CD14-positive monocyte (primary cell): ENCODE results near the gene KAT2B. TPM values are rescaled to one million over a fixed set of nuclear protein-coding genes. Genes with fewer than 3 reads are reported as not detected.

ENCODE experiments used
- DNase-seq, 3 donors: peaks; one replicate each; pipeline ENCODE4 v3.0.0-alpha.2; 2011 to 2022
- H2AFZ ChIP-seq: 2 replicates; pipeline ENCODE4 v1.6.0; 2012; ENCODE audit warnings: mild to moderate bottlenecking, low read depth, low read length, inconsistent platforms; ENCODE audit not compliant: insufficient read depth, poor library complexity, severe bottlenecking
- H3K27ac ChIP-seq, 2 donors: 1 replicate in 1 of 2; 2 replicates in 1 of 2; pipeline ENCODE4 v1.5.1; 2012 to 2013; ENCODE audit warnings: low read length in 2 of 2, control low read depth in 1 of 2, inconsistent platforms in 1 of 2, low read depth in 1 of 2, mild to moderate bottlenecking in 1 of 2
- H3K27me3 ChIP-seq, 2 donors: one replicate each; pipeline versions ENCODE4 v1.6.0 to v1.6.1; 2011 to 2013; ENCODE audit warnings: low read length in 2 of 2; ENCODE audit not compliant: control insufficient read depth in 2 of 2, insufficient read depth in 2 of 2
- H3K36me3 ChIP-seq, 2 donors: replicated peaks in 1 of 2; 1 replicate in 1 of 2; 2 replicates in 1 of 2; pipeline versions ENCODE4 v1.5.1 to v1.6.1; 2012 to 2013; ENCODE audit warnings: low read length in 2 of 2, control low read depth in 1 of 2, inconsistent platforms in 1 of 2, mild to moderate bottlenecking in 1 of 2; ENCODE audit not compliant: insufficient read depth in 2 of 2, control insufficient read depth in 1 of 2
- H3K4me1 ChIP-seq, 2 donors: 1 replicate in 1 of 2; 2 replicates in 1 of 2; pipeline versions ENCODE4 v1.5.1 to v1.6.1; 2012 to 2013; ENCODE audit warnings: low read length in 2 of 2, control low read depth in 1 of 2, inconsistent platforms in 1 of 2, mild to moderate bottlenecking in 1 of 2, moderate library complexity in 1 of 2; ENCODE audit not compliant: insufficient read depth in 2 of 2, control insufficient read depth in 1 of 2
- H3K4me2 ChIP-seq: replicated peaks from 2 replicates; pipeline ENCODE3; 2012; ENCODE audit warnings: low read length, moderate library complexity, mild to moderate bottlenecking; ENCODE audit not compliant: poor library complexity, severe bottlenecking; ENCODE audit errors: extremely low read depth
- H3K4me3 ChIP-seq, 3 experiments: fragments of 200-600 bp in 1 of 3; sonication (generic) in 1 of 3; replicated peaks in 1 of 3; 1 replicate in 2 of 3; 2 replicates in 1 of 3; pipeline ENCODE4 v1.5.1; 2011 to 2013; ENCODE audit warnings: low read length in 3 of 3, mild to moderate bottlenecking in 3 of 3, control low read depth in 2 of 3, low read depth in 2 of 3, inconsistent platforms in 1 of 3, moderate library complexity in 1 of 3
- H3K79me2 ChIP-seq: 2 replicates; pipeline ENCODE4 v1.6.0; 2012; ENCODE audit warnings: mild to moderate bottlenecking, control low read depth, inconsistent platforms, low read length, moderate library complexity; ENCODE audit not compliant: insufficient read depth
- H3K9ac ChIP-seq: 2 replicates; pipeline ENCODE4 v1.6.0; 2017; ENCODE audit warnings: low read length, mild to moderate bottlenecking; ENCODE audit not compliant: insufficient read depth, poor library complexity, severe bottlenecking
- H3K9me3 ChIP-seq, 2 donors: replicated peaks in 1 of 2; 1 replicate in 1 of 2; 2 replicates in 1 of 2; pipeline versions ENCODE4 v1.5.1 to v1.6.1; 2012 to 2013; ENCODE audit warnings: low read length in 2 of 2, control low read depth in 1 of 2; ENCODE audit not compliant: control insufficient read depth in 1 of 2, insufficient read depth in 1 of 2
- H4K20me1 ChIP-seq: 2 replicates; pipeline ENCODE4 v1.6.0; 2012; ENCODE audit warnings: mild to moderate bottlenecking, low read length, control low read depth, moderate library complexity; ENCODE audit not compliant: insufficient read depth
- H3K27ac Mint-ChIP-seq, 7 donors: one replicate each; pipeline ENCODE4 v1.8.0; 2020; ENCODE audit warnings: mild to moderate bottlenecking in 7 of 7, mixed read lengths in 7 of 7, moderate library complexity in 6 of 7, inconsistent platforms in 2 of 7
- H3K27me3 Mint-ChIP-seq, 3 donors: one replicate each; pipeline ENCODE4 v1.8.0; 2021 to 2022; ENCODE audit warnings: low read depth in 3 of 3, mild to moderate bottlenecking in 3 of 3, mixed read lengths in 3 of 3, moderate library complexity in 3 of 3, inconsistent platforms in 1 of 3
- H3K36me3 Mint-ChIP-seq, 2 donors: one replicate each; pipeline ENCODE4 v1.8.0; 2020; ENCODE audit warnings: mixed read lengths in 2 of 2, inconsistent platforms in 1 of 2, mild to moderate bottlenecking in 1 of 2
- H3K4me1 Mint-ChIP-seq: one replicate; pipeline ENCODE4 v1.8.0; 2020; ENCODE audit warnings: mild to moderate bottlenecking, mixed read lengths
- H3K4me3 Mint-ChIP-seq, 2 donors: one replicate each; pipeline ENCODE4 v1.8.0; 2020; ENCODE audit warnings: mild to moderate bottlenecking in 2 of 2, mixed read lengths in 2 of 2, moderate library complexity in 1 of 2
- H3K9me3 Mint-ChIP-seq, 7 donors: one replicate each; pipeline ENCODE4 v1.8.0; 2020 to 2022; ENCODE audit warnings: mixed read lengths in 7 of 7, mild to moderate bottlenecking in 6 of 7, moderate library complexity in 6 of 7, inconsistent platforms in 2 of 7
- WGBS: methylation state at CpG from one replicate; pipeline ENCODE4 v1.1.5; 2013; ENCODE audit warnings: missing lambda C conversion rate; ENCODE audit not compliant: insufficient coverage; 5-methylcytosine and 5-hydroxymethylcytosine counted together
- intact Hi-C, 2 donors: fragments of 100-400 bp; cut with micrococcal nuclease; formaldehyde crosslinking; loops; one replicate each; pipeline versions ENCODE4 v1.15.0 to v1.15.1; 2023
- polyA plus RNA-seq, 3 donors: library from polyadenylated mRNA; depleted of rRNA in 1 of 3; unstranded in 2 of 3; stranded (reverse) in 1 of 3; fragments of 300-500 nt in 2 of 3; fragments of >200 nt in 1 of 3; fragmentation: Illumina TruSeq in 2 of 3; gene quantifications; 1 replicate in 2 of 3; 2 replicates in 1 of 3; pipeline ENCODE4 v1.2.3, GENCODE V29; 2012 to 2021
- TF ChIP-seq, protein P1 (sequence below): fragments of 200-600 bp; IDR thresholded peaks from one replicate; pipeline ENCODE4 v1.8.0; 2022; ENCODE audit warnings: antibody characterized with exemption, mild to moderate bottlenecking

KAT2B gene
- polyA plus RNA-seq, 3 donors, result 2.7 to 14.6 (median 3.5) TPM

DNA sequence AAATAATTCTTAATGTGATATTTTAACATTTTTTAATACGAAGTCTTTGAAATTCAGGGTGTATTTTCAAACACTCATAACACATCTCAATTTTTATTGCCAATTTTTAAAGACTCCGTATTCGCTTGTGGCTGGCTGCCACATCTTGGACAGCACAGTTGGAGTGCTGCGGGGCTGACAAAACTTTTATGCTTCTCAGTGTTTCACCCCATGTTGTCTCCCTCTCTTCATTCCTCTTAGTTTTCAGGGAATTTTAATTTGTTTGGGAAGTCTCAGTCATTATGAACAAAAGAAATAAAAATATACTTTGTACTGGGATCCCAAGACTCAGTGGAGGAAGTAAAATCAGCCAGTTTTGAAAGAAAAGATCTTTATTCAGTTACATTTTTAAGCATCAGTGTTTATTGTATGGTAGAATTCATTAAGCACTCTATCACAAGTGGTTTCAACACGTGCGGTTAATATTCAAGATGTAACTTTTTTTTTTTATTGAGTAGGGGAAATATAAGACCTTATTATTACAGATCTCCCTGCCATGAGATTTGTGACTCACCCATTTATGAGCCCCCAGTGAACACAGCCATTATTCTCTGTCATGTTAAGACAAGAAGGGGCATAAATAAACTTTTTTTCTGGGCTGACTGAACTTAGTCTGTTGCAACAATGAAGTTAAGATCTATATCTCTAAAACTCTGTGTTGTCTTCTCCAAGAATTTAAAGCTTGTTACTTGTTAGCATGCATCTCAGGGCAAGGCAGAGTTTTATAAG lies 26.8 kb downstream of the KAT2B start:
- no peaks in the 10 kb centered on the region for H3K27me3 ChIP-seq
- H3K4me3 ChIP-seq, result no peak overlapping the region
- WGBS, result no CpG with 5 or more reads among the region's 6 CpGs
- Mint-ChIP-seq H3K36me3 (peaks cover 6 to 8% of the 10 kb centered on the region in 2 donors), H3K27ac (no peak overlapping the region), H3K9me3 (no peaks in the 10 kb centered on the region), H3K4me3 (no peak overlapping the region), H3K4me1 (peaks cover 16% of the 10 kb centered on the region), H3K27me3 (peaks cover 0 to 2% (median 0%) of the 10 kb centered on the region in 3 donors)
- no peak for DNase-seq
- no peaks in the 10 kb centered on the region for H3K9me3 ChIP-seq
- no peak overlapping the region for H2AFZ ChIP-seq
- TF ChIP-seq, protein P1, sequence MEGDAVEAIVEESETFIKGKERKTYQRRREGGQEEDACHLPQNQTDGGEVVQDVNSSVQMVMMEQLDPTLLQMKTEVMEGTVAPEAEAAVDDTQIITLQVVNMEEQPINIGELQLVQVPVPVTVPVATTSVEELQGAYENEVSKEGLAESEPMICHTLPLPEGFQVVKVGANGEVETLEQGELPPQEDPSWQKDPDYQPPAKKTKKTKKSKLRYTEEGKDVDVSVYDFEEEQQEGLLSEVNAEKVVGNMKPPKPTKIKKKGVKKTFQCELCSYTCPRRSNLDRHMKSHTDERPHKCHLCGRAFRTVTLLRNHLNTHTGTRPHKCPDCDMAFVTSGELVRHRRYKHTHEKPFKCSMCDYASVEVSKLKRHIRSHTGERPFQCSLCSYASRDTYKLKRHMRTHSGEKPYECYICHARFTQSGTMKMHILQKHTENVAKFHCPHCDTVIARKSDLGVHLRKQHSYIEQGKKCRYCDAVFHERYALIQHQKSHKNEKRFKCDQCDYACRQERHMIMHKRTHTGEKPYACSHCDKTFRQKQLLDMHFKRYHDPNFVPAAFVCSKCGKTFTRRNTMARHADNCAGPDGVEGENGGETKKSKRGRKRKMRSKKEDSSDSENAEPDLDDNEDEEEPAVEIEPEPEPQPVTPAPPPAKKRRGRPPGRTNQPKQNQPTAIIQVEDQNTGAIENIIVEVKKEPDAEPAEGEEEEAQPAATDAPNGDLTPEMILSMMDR, result no peak
- intact Hi-C loops, result no loop called here
- peaks cover 57% of the 10 kb centered on the region for H3K79me2 ChIP-seq
- H3K4me2 ChIP-seq, result no peak overlapping the region
- H3K36me3 ChIP-seq, result peaks cover 7% of the 10 kb centered on the region in 2 donors
- H3K27ac ChIP-seq, result no peak overlapping the region
- no peaks in the 10 kb centered on the region for H3K4me1 ChIP-seq
- H4K20me1 ChIP-seq, result peaks cover 46% of the 10 kb centered on the region
- no peak overlapping the region for H3K9ac ChIP-seq

DNA sequence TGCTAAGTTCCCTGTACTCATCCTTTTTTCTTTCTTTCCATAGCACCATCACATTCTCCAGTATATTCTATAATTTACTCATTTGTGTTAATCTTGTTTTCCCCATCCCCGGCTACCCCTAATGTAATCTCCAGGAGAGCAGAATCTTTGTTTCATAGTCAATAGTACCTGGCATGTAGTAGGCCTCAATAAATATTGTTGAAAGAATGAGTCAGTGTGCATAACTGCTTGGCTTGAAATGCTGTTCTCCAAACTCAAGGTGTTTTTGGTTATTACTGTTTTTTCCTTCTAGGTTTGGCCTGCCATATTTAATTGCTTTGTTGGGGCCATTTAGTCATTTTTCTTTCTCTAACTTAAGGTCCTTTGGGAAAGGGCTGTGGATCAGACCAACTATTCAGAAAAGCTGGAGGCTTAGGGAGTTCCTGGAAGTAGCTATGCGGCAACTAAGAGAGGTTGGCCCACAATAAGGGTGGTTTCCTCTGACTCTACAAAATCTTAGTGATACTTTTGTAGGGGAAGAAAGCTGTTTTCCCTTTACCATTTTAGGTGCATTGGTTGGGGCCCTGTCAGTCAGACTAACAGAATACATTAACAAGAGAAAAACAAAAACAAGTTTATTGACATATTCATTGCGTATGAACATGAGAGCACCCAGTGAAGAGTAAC lies 28.4 kb downstream of the KAT2B start:
- peaks cover 16% of the 10 kb centered on the region for H3K4me1 Mint-ChIP-seq
- peak overlapping the region in 1 of 2 donors; percentile 12 for H3K27ac ChIP-seq

More for the DNA sequence above, 28.4 kb downstream of the KAT2B start:
- Histone ChIP-seq H3K27me3 (no peaks in the 10 kb centered on the region), H3K9me3 (no peaks in the 10 kb centered on the region), H3K4me1 (no peaks in the 10 kb centered on the region), H3K79me2 (peaks cover 44% of the 10 kb centered on the region), H3K4me2 (no peak overlapping the region), H2AFZ (no peak overlapping the region), H3K4me3 (no peak overlapping the region), H3K36me3 (peaks cover 11 to 22% of the 10 kb centered on the region in 2 donors), H3K9ac (no peak overlapping the region), H4K20me1 (peaks cover 46% of the 10 kb centered on the region)
- WGBS, result no CpG with 5 or more reads among the region's 3 CpGs
- no peaks in the 10 kb centered on the region for H3K9me3 Mint-ChIP-seq
- TF ChIP-seq, protein P1, result no peak
- H3K4me3 Mint-ChIP-seq, result no peak overlapping the region
- H3K27ac Mint-ChIP-seq, result peak overlapping the region in 3 of 7 donors; percentile 22 to 70 (median 32)
- DNase-seq, result no peak
- peaks cover 18 to 23% of the 10 kb centered on the region in 2 donors for H3K36me3 Mint-ChIP-seq
- H3K27me3 Mint-ChIP-seq, result peaks cover 0 to 2% (median 0%) of the 10 kb centered on the region in 3 donors
- intact Hi-C loops, result no loop called here
